Measurements from ENCODE around the gene TYW3.
A peak's percentile ranks its signal among the peaks of the same experiment; 100 is the strongest.
"Not testable (repeated sequence)": the region's sequence is repeated elsewhere in the genome, so short reads cannot be mapped to it uniquely, and the experiment has no call there.

The TYW3 gene

DNA sequence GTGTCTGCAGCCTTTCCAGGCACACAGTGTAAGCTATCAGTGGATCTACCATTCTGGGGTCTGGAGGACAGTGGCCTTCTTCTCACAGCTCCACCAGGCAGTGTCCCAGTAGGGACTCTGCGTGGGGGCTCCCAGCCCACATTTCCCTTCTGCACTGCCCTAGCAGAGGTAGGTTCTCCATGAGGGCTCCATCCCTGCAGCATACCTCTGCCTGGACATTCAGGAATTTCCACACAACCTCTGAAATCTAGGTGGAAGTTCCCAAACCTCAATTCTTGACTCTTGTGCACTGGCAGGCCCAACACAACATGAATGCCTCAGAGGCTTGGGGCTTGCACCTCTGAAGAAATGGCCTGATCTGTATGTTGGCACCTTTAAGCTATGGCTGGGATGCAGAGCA, 6.9 kb upstream of the TYW3 start:
- ChIA-PET CTCF (no interaction called here), POLR2A (no interaction called here)
- no peak for DNase-seq (ENCODE audit: extremely low spot score)
- TF ChIP-seq, protein P1, sequence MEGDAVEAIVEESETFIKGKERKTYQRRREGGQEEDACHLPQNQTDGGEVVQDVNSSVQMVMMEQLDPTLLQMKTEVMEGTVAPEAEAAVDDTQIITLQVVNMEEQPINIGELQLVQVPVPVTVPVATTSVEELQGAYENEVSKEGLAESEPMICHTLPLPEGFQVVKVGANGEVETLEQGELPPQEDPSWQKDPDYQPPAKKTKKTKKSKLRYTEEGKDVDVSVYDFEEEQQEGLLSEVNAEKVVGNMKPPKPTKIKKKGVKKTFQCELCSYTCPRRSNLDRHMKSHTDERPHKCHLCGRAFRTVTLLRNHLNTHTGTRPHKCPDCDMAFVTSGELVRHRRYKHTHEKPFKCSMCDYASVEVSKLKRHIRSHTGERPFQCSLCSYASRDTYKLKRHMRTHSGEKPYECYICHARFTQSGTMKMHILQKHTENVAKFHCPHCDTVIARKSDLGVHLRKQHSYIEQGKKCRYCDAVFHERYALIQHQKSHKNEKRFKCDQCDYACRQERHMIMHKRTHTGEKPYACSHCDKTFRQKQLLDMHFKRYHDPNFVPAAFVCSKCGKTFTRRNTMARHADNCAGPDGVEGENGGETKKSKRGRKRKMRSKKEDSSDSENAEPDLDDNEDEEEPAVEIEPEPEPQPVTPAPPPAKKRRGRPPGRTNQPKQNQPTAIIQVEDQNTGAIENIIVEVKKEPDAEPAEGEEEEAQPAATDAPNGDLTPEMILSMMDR (IDR thresholded peaks at IDR 0.05; ENCODE audit: control extremely low read depth, extremely low read depth, low read depth, missing control alignments): no peak

GRCh38 chr1:74728736-74729135, 4.2 kb upstream of the TYW3 start:
- POLR2A ChIA-PET: no interaction called here

DNA sequence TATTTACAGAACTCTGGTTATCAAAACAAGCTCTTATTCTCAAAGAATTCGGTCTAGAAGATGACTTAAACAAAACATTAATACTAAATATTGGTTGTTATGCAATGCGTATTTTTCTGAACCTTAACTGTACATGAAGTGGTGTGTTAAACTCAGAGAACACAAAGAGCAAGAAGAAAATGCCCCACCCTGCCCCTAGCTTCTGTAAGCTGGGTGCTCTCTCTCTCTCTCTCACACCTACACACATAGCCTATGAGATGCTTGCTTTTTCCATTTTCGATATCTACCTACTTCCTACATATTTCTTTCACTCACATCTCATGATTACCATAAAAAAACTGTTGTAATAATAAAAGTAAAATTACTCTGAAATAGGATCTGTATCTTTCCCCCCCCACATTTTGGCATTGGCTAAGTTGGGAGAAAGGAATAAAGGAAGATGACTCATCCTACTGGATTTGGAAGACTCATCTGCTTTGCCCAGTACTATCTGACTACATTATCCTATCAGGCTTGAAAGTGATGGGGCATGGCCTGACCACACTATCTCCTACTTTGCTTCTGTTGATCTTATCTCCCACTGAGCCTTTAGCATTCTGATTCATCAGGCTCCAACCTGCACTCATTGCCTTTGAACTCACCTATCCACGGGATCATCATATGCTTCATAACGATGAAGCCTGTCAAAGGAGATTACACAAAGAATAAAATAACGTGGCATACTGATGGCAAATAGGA, 3.0 kb upstream of the TYW3 start:
- CTCF ChIA-PET: no interaction called here
- no peak for DNase-seq (ENCODE audit: extremely low spot score)
- TF ChIP-seq, protein P1 (IDR thresholded peaks at IDR 0.05; ENCODE audit: control extremely low read depth, extremely low read depth, low read depth, missing control alignments): no peak
- POLR2A ChIA-PET: no interaction called here

More at GRCh38 chr1:74728736-74729135, 4.2 kb upstream of the TYW3 start:
- no peak for DNase-seq (ENCODE audit: extremely low spot score)
- CTCF ChIA-PET: no interaction called here
- TF ChIP-seq, protein P1 (IDR thresholded peaks at IDR 0.05; ENCODE audit: control extremely low read depth, extremely low read depth, low read depth, missing control alignments): no peak

DNA sequence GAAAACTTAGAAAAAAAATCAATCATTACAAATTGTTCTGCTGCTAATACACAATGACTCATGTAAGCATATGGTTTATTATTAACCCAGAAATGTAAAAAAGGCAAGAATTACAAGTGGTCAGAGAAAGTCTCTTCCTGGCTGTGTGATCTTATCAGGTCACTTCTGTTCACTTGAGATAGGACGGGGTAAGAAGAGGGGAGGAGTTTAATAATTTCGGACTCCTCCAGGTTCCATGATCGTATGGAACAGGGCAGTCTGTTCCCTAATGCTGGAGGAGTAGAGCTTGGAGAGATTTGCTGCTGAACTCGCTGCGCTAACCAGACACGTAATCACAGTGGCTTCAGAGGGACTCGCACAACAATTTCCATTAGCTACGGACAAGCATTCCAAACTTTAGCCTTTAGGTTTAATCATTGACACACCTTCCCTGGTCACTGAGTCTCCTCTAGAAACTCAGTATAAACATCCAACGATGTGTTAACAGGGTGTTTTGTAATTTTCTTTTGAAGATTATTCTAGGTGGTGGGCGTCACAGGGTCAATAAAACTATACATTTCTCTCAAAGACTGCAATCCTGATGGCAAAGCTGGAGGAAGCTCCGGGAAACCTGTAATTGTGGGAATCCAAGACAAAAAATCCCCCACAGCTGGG, 1.4 kb upstream of the TYW3 start:
- ChIA-PET CTCF (interaction anchor here (1.3 to 5.0 kb wide), 3 partner anchors 17 to 41 kb away, joined by 3 to 33 read pairs (median 5); no protein-coding TSS in a partner anchor), POLR2A (no interaction called here)
- TF ChIP-seq, protein P1 (IDR thresholded peaks at IDR 0.05; ENCODE audit: control extremely low read depth, extremely low read depth, low read depth, missing control alignments): no peak
- DNase-seq (ENCODE audit: extremely low spot score): peak; percentile 43

DNA sequence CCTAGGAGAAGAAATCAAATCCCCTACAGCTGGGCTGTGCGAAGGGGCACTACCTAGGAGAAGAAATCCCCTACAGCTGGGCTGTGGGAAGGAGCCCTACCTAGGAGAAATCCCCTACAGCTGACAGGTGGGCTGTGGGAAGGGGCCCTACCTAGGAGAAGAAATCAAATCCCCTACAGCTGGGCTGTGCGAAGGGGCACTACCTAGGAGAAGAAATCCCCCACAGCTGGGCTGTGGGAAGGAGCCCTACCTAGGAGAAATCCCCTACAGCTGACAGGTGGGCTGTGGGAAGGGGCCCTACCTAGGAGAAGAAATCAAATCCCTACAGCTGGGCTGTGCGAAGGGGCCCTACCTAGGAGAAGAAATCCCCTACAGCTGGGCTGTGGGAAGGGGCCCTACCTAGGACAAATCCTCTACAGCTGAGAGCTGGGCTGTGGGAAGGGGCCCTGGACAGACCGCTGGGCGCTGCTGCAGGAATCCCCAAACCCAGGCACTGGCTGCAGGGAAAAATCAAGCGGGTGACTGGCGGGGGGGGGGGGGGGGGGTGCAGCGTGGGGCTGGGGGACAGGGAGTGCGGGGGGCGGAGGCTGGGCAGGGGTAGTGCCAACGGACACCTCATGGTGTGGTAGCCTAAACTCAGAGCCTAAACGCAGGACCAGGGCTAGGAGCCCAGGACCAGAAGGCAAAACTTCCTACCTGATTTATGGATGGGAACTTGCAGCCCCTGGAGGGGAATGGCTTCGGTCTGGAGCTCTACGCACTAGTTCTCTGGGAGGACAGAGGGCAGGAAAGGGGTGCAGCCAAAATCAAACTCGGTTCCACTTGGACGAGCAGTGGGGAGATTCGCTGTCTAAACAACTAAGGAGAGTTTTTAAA, 643 bp upstream of the TYW3 start:
- CTCF ChIA-PET: interaction anchor here (1.0 to 5.0 kb wide), 15 partner anchors 8 to 892 kb away, joined by 3 to 33 read pairs (median 5); no protein-coding TSS in a partner anchor
- POLR2A ChIA-PET: not testable (repeated sequence)
- DNase-seq (ENCODE audit: extremely low spot score): peak; percentile 23

GRCh38 chr1:74733604-74734484, 892 bp downstream of the TYW3 start:
- TF ChIP-seq, protein P1 (IDR thresholded peaks at IDR 0.05; ENCODE audit: control extremely low read depth, extremely low read depth, low read depth, missing control alignments): peak; percentile 68
- ChIA-PET POLR2A (no interaction called here), CTCF (interaction anchor here (0.8 to 5.0 kb wide), 23 partner anchors 9 to 894 kb away, joined by 3 to 33 read pairs (median 5); no protein-coding TSS in a partner anchor)

More at GRCh38 chr1:74733604-74734484, 892 bp downstream of the TYW3 start:
- peak; percentile 53 for DNase-seq (ENCODE audit: extremely low spot score)

Data from GM10248 (cell line).